Nephron progenitor cell (in vitro differentiated cells): ENCODE data around the gene LY6G5B.
A peak's percentile ranks its signal among the peaks of the same experiment; 100 is the strongest.

Experiments used
- DNase-seq: peaks from one replicate; pipeline ENCODE4 v3.0.0; 2021
- H3K27ac Mint-ChIP-seq: 2 replicates; pipeline ENCODE4 v1.8.0; 2021; ENCODE audit warnings: mild to moderate bottlenecking, moderate library complexity, mixed read lengths
- H3K27me3 Mint-ChIP-seq: 2 replicates; pipeline ENCODE4 v1.8.0; 2021; ENCODE audit warnings: mild to moderate bottlenecking, low read depth, mixed read lengths; ENCODE audit not compliant: poor library complexity
- H3K36me3 Mint-ChIP-seq: 2 replicates; pipeline ENCODE4 v1.8.0; 2021; ENCODE audit warnings: low read depth, mixed read lengths
- H3K4me1 Mint-ChIP-seq: 2 replicates; pipeline ENCODE4 v1.8.0; 2021; ENCODE audit warnings: mixed read lengths
- H3K4me3 Mint-ChIP-seq: 2 replicates; pipeline ENCODE4 v1.8.0; 2021; ENCODE audit warnings: mild to moderate bottlenecking, moderate library complexity, mixed read lengths
- H3K9me3 Mint-ChIP-seq: 2 replicates; pipeline ENCODE4 v1.8.0; 2021; ENCODE audit warnings: mild to moderate bottlenecking, moderate library complexity, mixed read lengths
- CTCF ChIP-seq: fragments of 200-600 bp; sonication (generic); IDR thresholded peaks from 2 replicates; pipeline ENCODE4 v1.5.0; 2021; ENCODE audit warnings: antibody characterized with exemption

The LY6G5B gene

DNA sequence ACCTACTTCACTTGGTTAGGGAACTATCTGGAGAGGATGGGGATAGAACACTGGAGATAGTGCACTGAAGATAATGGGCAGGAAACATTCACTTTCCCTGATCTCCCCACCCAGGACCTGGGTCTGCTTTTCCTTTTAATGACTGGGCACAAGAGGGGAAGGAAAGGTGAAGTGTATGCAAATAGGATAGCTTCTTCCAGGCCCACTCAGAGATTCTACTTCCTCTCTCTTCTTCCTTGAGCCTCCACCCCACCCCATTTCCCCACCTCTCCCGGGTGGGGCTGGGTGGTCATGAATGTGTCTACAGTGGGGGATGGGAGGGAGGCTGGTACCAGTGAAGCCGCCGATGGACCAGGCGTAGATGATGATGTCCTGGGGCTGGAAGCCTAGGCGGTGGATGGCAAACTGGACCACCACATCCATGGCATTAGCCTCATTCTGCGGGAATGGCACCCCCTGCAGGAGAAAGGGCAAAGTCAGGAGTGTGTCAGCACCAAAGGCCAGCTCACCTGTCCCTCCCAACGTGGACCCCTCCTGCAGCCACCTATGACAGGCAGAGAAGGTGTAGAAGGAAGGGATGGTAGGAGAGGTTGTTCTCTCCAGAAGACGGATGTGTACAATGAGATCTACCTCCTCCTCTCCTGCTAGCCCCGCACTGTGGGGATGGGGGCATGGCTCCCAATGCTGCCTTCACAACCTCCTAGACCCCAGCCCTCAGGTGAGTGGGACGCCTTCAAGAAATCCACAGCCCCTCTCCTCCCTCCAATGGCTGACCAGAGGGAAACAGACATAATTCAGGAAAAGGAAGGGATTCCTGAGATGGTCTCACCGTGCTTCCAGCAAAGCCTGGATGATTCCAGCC is 19.7 kb downstream of the LY6G5B start:
- no peaks in the 10 kb centered on the region for H3K27me3 Mint-ChIP-seq
- no peak overlapping the region for H3K4me3 Mint-ChIP-seq
- H3K9me3 Mint-ChIP-seq, result no peaks in the 10 kb centered on the region
- peak overlapping the region; percentile 97 for H3K27ac Mint-ChIP-seq
- TF ChIP-seq CTCF, result peak; percentile 24
- H3K4me1 Mint-ChIP-seq, result peaks cover 13% of the 10 kb centered on the region
- no peak for DNase-seq
- H3K36me3 Mint-ChIP-seq, result peaks cover 66% of the 10 kb centered on the region

GRCh38 chr6:31690231-31691077 is 20.7 kb downstream of the LY6G5B start:
- DNase-seq, result no peak
- no peaks in the 10 kb centered on the region for H3K9me3 Mint-ChIP-seq
- H3K4me3 Mint-ChIP-seq, result peak overlapping the region; percentile 29
- peaks cover 65% of the 10 kb centered on the region for H3K36me3 Mint-ChIP-seq
- no peak for TF ChIP-seq CTCF
- no peaks in the 10 kb centered on the region for H3K27me3 Mint-ChIP-seq
- H3K4me1 Mint-ChIP-seq, result peaks cover 13% of the 10 kb centered on the region
- peak overlapping the region; percentile 97 for H3K27ac Mint-ChIP-seq

DNA sequence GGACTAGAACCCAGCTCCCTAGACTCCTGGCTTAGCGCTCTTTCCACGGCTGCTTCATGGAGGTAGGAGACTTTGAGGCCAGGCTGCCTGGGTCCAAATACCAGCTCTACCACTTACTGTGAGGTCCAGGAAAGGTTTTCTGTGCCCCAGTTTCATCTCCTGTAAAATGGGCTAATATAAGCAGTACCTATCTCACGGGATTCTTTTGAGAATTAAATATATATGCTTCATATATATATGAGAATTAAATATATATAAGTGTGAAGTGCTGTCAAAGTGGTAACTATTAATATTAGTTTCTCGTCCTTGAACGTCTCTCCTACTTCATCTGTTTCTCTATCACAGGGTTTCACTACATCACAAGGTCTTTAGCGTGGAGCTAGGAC is 21.3 kb downstream of the LY6G5B start:
- Mint-ChIP-seq H3K27me3 (no peaks in the 10 kb centered on the region), H3K27ac (peak overlapping the region; percentile 97), H3K36me3 (peaks cover 58% of the 10 kb centered on the region), H3K9me3 (no peaks in the 10 kb centered on the region), H3K4me1 (peaks cover 13% of the 10 kb centered on the region), H3K4me3 (no peak overlapping the region)
- TF ChIP-seq CTCF, result no peak
- DNase-seq, result no peak

GRCh38 chr6:31691564-31692108 is 21.9 kb downstream of the LY6G5B start:
- no peaks in the 10 kb centered on the region for H3K27me3 Mint-ChIP-seq
- H3K4me3 Mint-ChIP-seq, result no peak overlapping the region
- DNase-seq, result no peak
- H3K36me3 Mint-ChIP-seq, result peaks cover 58% of the 10 kb centered on the region
- H3K9me3 Mint-ChIP-seq, result no peaks in the 10 kb centered on the region
- peaks cover 13% of the 10 kb centered on the region for H3K4me1 Mint-ChIP-seq
- no peak overlapping the region for H3K27ac Mint-ChIP-seq
- TF ChIP-seq CTCF, result no peak

- peaks cover 58% of the 10 kb centered on the region for H3K36me3 Mint-ChIP-seq
- H3K27ac Mint-ChIP-seq, result peak overlapping the region; percentile 76
- H3K9me3 Mint-ChIP-seq, result no peaks in the 10 kb centered on the region
- no peaks in the 10 kb centered on the region for H3K27me3 Mint-ChIP-seq
- peaks cover 16% of the 10 kb centered on the region for H3K4me1 Mint-ChIP-seq
- DNase-seq, result no peak
- no peak for TF ChIP-seq CTCF
- H3K4me3 Mint-ChIP-seq, result no peak overlapping the region
Measured at GRCh38 chr6:31692353-31692752, 22.6 kb downstream of the LY6G5B start.
